HG02938 (cell line): Measurements from ENCODE around the gene DTNBP1.

Experiments
- ATAC-seq: cut with Tn5 transposase; IDR thresholded peaks from one replicate; pipeline ENCODE4 v1.9.1; 2021; ENCODE audit warnings: mild to moderate bottlenecking, moderate library complexity; ENCODE audit not compliant: unreplicated experiment

The DTNBP1 gene

GRCh38 chr6:15504581-15505350 lies 158.1 kb downstream of the DTNBP1 start:
- no peak for ATAC-seq

- no peak for ATAC-seq
Observed at GRCh38 chr6:15504040-15504495, 158.8 kb downstream of the DTNBP1 start.

GRCh38 chr6:15503346-15503680 lies 159.5 kb downstream of the DTNBP1 start:
- ATAC-seq = no peak

- ATAC-seq = no peak
Observed at GRCh38 chr6:15502446-15503345, 160.1 kb downstream of the DTNBP1 start.

GRCh38 chr6:15501826-15502445 lies 160.9 kb downstream of the DTNBP1 start:
- no peak for ATAC-seq

- ATAC-seq = no peak
Observed at GRCh38 chr6:15500901-15501825, 161.7 kb downstream of the DTNBP1 start.

- ATAC-seq = no peak
Observed at GRCh38 chr6:15500078-15500740, 162.6 kb downstream of the DTNBP1 start.

- ATAC-seq = no peak
Observed at GRCh38 chr6:15499591-15499990, 163.2 kb downstream of the DTNBP1 start.

- ATAC-seq = no peak
Observed at GRCh38 chr6:15499125-15499524, 163.7 kb downstream of the DTNBP1 start.

GRCh38 chr6:15498640-15499039 lies 164.2 kb downstream of the DTNBP1 start:
- ATAC-seq = no peak

GRCh38 chr6:15496345-15497131 lies 166.3 kb downstream of the DTNBP1 start:
- ATAC-seq = no peak

- no peak for ATAC-seq
Observed at GRCh38 chr6:15495375-15495901, 167.4 kb downstream of the DTNBP1 start.

GRCh38 chr6:15493437-15494168 lies 169.2 kb downstream of the DTNBP1 start:
- ATAC-seq = no peak

- ATAC-seq = no peak
Observed at GRCh38 chr6:15491986-15492269, 170.9 kb downstream of the DTNBP1 start.

- no peak for ATAC-seq
Observed at GRCh38 chr6:15491255-15491985, 171.4 kb downstream of the DTNBP1 start.

- no peak for ATAC-seq
Observed at GRCh38 chr6:15490242-15491100, 172.4 kb downstream of the DTNBP1 start.
